ENCODE measurements around the gene CALHM5.
"Not testable (repeated sequence)": the region's sequence is repeated elsewhere in the genome, so short reads cannot be mapped to it uniquely, and the experiment has no call there.

The CALHM5 gene, protein sequence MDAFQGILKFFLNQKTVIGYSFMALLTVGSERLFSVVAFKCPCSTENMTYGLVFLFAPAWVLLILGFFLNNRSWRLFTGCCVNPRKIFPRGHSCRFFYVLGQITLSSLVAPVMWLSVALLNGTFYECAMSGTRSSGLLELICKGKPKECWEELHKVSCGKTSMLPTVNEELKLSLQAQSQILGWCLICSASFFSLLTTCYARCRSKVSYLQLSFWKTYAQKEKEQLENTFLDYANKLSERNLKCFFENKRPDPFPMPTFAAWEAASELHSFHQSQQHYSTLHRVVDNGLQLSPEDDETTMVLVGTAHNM
- 0 reads per million in 2 donors for total RNA-seq

DNA sequence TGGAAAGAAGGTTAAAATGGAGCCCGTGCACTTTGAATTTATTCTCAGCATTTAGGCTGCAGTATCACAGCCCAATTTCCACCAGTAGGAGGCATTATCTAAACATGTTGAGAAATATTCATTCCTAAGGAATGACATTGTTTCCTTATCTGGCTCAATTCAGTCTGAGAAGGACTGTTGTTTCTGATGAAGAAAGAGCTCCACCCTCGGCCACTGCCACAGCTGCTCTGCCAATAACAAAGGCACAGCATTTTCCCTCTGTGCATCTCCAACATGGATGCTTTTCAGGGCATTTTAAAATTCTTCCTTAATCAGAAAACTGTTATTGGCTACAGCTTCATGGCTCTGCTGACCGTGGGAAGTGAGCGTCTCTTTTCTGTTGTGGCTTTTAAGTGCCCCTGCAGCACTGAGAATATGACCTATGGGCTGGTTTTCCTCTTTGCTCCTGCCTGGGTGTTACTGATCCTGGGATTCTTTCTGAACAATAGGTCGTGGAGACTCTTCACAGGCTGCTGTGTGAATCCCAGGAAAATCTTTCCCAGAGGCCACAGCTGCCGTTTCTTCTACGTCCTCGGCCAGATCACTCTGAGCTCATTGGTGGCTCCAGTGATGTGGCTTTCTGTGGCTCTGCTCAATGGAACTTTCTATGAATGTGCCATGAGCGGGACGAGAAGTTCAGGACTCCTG, at the start of gene CALHM5:
CALHM5 (plus strand) TSS at position 216 of the 687 bp plus-strand sequence; CDS start at position 274, 58 bp downstream.
- DNase-seq, result no peak

- DNase-seq, result peak; percentile 24
Observed at GRCh38 chr6:116461932-116462885, 49.2 kb upstream of the CALHM5 start.

DNA sequence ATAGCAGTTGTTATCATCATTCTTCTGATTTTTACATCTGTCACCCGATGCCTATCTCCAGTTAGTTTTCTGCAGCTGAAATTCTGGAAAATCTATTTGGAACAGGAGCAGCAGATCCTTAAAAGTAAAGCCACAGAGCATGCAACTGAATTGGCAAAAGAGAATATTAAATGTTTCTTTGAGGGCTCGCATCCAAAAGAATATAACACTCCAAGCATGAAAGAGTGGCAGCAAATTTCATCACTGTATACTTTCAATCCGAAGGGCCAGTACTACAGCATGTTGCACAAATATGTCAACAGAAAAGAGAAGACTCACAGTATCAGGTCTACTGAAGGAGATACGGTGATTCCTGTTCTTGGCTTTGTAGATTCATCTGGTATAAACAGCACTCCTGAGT, 48.1 kb upstream of the CALHM5 start:
- no peak for DNase-seq

DNA sequence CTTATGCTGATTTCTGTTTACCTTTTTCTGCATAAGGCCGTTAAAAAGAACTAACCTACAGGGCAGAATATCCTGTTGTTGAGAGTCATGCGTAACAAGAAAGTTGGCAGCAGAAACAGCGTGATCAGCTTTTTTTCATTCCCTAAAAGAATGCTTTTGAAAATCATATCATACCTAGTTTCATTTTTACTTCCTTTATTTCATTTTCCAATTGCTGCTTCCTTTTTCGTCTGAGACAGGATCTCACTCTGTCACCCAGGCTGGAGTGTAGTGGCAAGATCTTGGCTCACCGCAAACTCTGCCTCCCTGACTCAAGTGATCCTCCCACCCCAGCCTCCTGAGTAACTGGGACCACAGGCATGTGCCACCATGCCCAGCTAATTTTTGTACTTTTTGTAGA, 46.2 kb upstream of the CALHM5 start:
- DNase-seq, result no peak

DNA sequence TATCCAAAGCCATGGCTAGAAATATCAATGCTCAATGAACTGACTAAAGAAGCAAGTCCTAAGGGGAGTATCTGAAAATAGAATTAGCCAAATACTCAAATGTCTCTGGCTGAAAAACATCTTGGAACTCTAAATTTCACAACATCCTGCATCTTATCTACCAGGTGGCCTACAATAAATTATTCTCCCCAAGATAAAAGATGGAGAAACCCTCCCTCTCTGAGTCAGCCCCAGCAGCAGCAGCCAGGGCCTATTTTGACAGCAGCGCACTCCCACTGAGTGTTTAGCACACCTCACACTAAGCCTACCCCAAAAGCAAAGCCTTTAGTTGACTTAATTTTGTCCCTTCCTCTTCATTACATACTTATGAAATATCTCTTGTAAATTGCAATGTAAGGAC, 44.3 kb upstream of the CALHM5 start:
- no peak for DNase-seq

DNA sequence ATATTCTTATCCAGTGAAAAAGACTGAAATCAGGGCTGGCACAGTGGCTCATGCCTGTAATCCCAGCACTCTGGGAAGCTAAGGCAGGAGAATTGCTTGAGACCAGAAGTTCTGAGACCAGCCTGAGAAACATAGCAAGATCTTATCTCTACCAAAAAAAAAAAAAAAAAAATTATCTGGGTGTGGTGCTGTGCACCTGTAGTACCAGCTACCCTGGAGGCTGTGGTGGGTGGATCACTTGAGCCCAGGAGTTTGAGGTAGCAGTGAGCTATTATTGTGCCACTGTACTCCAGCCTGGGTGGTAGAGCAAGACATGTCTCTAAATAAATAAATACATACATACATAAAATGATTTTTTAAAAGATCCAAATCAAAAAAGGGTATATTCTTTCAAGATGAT, 43.9 kb upstream of the CALHM5 start:
- DNase-seq, result no peak

GRCh38 chr6:116468293-116468692, 43.1 kb upstream of the CALHM5 start:
- DNase-seq, result no peak

DNA sequence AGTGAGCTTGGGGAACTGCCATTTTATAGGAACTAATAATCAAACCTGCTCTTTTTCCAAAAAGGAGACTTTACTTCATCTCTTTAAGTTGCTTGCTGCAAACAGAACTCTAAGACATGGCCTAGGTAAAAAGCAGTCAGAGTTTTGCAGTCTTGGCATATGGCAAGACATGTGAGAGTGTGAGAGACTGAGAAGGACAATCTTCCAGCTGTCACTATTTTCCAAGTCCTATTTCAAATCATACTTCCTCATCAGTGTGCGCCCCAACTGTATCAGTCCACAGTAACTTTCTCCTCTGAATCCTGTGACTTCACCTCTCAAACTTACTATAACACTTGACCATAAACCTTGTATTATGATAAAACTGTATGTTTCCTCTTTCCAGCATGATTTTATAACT, 39.9 kb upstream of the CALHM5 start:
- DNase-seq, result no peak

DNA sequence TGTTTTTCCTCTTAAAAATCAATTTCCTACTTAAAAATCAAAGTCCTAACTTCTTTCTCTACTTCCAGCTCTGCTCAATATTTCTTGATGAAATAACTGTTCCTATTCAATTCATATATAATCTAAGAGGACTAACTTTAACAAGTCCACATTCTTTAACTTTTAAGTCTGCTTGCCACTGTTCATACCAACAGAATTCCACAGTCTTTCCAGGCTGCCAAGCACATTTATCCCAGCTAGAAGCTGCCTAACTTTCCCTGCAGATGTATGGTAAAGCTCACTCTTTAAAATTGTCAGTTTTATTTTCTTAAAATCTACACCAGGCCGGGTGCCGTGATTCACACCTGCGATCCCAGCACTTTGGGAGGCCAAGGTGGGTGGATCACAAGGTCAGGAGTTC, 38.7 kb upstream of the CALHM5 start:
- DNase-seq, result no peak

- DNase-seq, result no peak
Observed at GRCh38 chr6:116475141-116475540, 36.3 kb upstream of the CALHM5 start.

DNA sequence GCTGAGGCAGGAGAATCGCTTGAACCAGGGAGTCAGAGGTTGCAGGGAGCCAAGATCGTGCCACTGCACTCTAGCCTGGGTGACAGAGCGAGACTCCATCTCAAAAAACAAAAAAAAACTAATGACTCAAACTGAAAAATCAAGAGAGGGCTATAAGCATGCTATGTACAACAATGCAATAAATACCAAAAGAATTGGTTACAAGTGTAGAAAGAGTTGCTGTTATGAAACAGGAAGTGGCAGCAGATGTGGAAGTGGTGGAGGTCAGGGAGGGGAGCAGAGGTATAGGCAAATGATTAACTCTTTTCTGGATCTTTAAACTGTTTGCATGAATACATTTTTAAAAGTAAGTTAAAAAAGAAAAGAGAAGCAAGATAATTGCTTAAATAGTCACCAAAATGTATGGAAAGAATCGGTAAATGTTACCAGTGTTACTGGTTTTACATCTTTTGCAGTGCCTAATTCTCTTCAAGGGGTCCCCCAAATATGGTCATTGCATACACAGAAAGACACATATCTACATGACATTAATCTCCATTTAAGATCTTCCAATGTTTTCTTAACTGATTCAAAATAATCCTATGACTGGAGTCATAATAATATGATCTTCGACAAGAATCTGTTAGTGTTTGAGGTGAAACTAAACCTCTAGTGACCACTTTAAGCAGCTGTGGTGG, 35.3 kb upstream of the CALHM5 start:
- DNase-seq, result no peak

GRCh38 chr6:116482780-116483179, 28.7 kb upstream of the CALHM5 start:
- no peak for DNase-seq

DNA sequence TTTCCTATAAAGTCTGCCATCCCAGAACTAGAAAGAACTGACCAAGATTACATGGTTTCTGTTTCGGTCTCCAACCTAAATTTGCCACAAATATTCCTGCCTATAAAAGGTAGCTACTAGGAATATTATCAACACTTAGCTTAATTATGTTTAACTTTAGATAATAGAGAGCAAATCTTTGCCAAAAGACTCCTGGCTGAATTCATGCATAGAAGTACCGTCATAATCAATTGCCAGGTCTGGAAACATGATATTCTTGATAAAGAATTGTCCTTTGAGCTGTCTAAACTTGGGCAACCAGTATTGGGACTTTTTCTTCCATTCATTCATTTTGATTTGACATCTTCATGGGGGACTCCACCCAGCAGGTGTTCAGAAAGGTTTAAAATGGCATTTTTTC, 27.8 kb upstream of the CALHM5 start:
- no peak for DNase-seq

DNA sequence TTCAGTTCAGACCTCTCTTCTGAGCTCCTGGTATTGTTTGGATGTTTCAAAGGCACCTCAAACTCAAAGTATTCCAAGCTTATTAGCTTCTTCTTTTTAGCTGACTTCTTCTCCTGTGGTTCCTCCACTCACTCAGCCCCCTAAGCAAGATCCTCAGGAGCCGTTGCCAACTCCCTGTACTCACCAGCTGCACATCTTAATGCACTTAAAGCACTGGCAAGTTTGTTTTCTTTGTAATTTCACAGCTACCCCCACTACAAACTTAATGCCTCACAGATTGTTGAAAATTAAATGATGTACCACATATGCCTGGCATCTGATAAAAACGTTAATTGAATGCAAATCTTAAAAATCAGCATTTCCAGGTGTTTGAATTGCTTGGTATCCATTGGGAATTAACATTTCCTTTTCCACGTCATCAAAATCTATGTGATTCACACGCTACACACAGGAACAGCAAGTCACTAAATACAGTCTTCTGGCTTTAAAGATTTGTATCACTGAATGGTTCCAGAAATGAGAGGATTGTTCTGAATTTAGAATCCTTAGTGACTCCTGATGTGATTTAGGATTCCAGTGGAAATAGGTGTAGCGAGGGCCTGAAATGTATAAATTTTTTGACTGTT, 25.8 kb upstream of the CALHM5 start:
- no peak for DNase-seq

- no peak for DNase-seq
Observed at GRCh38 chr6:116491610-116492330, 19.7 kb upstream of the CALHM5 start.

DNA sequence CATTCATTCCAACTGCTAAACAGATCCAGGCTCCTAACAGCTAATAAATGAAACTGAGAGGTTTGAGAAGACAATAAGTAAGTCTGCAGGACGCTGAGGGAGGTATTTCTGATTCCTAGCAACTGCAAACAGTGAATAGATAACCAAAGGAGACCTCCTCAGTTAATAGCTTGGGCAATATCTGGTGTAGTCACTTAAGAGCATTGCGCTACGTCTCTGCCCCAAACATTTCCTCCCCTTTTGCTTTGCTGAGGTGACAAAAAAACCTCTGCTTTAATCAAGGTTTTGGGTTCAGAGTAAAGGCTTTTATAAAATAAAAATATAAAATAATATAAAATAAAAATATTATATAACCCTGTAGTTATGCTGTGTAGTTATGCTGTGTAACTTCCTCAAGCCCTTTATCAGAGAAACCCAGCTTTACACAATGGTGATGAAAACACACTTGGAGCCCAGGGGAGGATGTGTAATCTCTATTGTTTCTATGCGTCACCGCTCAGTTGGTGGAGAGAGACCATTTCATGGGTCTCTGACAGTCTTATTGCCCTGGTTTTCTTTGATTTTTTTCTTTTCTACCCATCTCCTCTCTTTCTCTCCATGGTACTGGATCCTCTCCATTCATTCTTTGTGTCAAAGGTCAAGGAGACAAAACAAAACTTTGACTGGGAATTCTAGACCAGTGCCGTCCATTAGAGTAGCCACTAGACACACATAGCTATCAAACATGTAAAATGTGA, 18.9 kb upstream of the CALHM5 start:
- no peak for DNase-seq

DNA sequence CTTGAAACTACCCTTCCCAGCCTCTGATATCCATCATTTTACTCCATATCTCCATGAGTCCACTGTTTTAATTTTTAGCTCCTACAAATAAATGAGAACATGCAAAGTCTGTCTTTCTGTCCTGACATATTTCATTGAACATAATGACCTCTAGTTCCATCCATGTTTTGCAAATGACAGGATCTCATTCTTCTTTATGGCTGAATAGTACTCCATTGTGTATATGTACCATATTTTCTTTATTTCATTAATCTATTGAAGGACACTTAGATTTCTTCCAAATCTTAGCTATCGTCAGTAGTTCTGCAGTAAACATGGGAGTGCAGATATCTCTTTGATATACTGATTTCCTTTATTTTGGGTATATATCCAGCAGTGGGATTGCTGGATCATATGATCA, 16.3 kb upstream of the CALHM5 start:
- not testable (repeated sequence) for DNase-seq

GRCh38 chr6:116497113-116497676, 14.2 kb upstream of the CALHM5 start:
- no peak for DNase-seq

GRCh38 chr6:116500969-116501433, 10.4 kb upstream of the CALHM5 start:
- DNase-seq, result no peak

- no peak for DNase-seq
Observed at GRCh38 chr6:116507324-116507723, 4.1 kb upstream of the CALHM5 start.
